Measurements from ENCODE around the gene CCL18. TPM values are rescaled to one million over a fixed set of nuclear protein-coding genes. Genes with fewer than 3 reads are reported as not detected.

Gene CCL18
- total RNA-seq, 1 donor from 2014 or later, result not detected

DNA sequence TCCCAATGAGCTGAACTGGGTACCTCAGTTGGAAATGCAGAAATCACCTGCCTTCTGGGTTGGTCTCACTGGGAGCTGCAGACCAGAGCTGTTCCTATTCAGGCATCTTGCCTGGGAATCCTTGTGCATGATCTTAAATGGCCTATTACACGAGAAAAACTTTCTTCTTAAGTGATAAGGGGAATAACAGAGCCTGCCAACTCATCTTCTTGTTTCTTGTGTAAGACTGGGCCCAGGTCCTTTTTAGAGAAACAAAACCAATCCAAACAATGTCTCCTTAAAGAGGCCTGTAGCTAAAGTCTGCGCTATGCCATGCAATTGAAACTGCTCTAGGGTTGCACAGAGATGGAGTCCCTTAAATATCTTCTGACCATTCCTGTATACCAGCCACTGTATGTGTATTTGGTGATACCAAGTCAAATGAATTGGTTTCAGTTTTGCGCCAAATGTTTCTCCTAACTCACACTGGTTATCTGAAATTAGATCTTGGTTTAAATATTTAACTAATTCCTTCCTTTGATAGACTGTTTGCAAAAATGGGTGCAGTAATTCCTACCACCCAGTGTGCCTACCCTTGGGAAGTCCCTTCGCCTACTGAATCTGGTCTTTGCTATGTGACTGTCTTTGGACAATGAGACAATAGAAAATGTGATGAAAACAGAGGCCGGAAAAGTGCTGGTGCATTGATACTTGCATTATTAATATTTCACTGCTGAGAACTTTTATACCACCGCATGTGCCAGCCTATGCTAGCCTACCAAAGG, 39.8 kb upstream of the CCL18 start:
- Mint-ChIP-seq H3K27ac (no peak overlapping the region), H3K36me3 (ENCODE audit: insufficient read depth) (no peaks in the 10 kb centered on the region), H3K27me3 (no peaks in the 10 kb centered on the region), H3K9me3 (ENCODE audit: low read depth) (peaks cover 6% of the 10 kb centered on the region), H3K4me1 (ENCODE audit: low read depth) (peaks cover 11% of the 10 kb centered on the region), H3K4me3 (ENCODE audit: low read depth) (no peak overlapping the region)
- DNase-seq (ENCODE audit: low spot score, unreplicated experiment), result no peak
- TF ChIP-seq, protein P1, sequence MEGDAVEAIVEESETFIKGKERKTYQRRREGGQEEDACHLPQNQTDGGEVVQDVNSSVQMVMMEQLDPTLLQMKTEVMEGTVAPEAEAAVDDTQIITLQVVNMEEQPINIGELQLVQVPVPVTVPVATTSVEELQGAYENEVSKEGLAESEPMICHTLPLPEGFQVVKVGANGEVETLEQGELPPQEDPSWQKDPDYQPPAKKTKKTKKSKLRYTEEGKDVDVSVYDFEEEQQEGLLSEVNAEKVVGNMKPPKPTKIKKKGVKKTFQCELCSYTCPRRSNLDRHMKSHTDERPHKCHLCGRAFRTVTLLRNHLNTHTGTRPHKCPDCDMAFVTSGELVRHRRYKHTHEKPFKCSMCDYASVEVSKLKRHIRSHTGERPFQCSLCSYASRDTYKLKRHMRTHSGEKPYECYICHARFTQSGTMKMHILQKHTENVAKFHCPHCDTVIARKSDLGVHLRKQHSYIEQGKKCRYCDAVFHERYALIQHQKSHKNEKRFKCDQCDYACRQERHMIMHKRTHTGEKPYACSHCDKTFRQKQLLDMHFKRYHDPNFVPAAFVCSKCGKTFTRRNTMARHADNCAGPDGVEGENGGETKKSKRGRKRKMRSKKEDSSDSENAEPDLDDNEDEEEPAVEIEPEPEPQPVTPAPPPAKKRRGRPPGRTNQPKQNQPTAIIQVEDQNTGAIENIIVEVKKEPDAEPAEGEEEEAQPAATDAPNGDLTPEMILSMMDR (IDR thresholded peaks at IDR 0.05; ENCODE audit: unreplicated experiment), result no peak

DNA sequence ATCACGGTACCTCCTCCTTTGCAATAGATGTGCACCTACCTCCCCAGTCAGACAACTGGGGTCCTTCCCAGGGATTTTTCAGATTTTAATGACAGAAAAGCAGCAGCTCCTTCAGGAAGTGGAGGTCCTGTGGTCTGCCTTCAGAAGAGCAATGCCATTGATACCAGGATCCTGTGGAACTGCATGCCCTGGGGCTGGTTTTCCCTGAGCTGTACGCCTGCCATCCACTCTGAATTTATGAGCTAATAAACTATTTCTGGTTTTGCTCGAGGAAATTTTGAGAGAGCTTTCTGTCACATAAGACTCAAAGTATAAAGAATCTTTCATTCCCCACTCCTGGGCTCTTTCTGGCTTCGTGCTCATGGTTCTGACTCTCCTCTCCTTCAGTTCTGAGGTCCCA, 36.3 kb upstream of the CCL18 start:
- TF ChIP-seq, protein P1 (IDR thresholded peaks at IDR 0.05; ENCODE audit: unreplicated experiment), result no peak
- no peak for DNase-seq (ENCODE audit: low spot score, unreplicated experiment)
- H3K4me3 Mint-ChIP-seq (ENCODE audit: low read depth), result no peak overlapping the region
- H3K27ac Mint-ChIP-seq, result no peak overlapping the region
- H3K9me3 Mint-ChIP-seq (ENCODE audit: low read depth), result no peaks in the 10 kb centered on the region
- H3K36me3 Mint-ChIP-seq (ENCODE audit: insufficient read depth), result no peaks in the 10 kb centered on the region
- H3K4me1 Mint-ChIP-seq (ENCODE audit: low read depth), result peaks cover 21% of the 10 kb centered on the region
- H3K27me3 Mint-ChIP-seq, result no peaks in the 10 kb centered on the region

DNA sequence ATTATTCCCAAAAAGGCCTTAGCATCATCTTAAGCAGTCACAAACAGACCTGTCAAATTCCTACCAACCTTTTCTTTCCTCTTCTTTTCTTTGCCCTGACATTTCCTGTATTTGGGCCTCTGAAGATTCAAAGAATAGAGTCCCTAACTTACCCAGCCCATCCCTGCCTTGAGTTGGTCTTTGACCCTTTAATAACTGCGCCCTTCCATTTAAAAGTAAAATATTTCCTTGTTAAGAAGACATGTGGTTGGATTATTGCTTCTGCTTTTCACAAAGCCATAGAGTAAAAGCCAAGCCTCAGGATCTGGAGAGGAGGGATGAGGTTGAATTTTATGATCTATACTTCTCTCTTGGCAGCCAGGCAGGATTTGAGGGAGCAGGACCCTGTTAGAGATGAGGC, 33.1 kb upstream of the CCL18 start:
- TF ChIP-seq, protein P1 (IDR thresholded peaks at IDR 0.05; ENCODE audit: unreplicated experiment), result no peak
- H3K27me3 Mint-ChIP-seq, result no peaks in the 10 kb centered on the region
- H3K36me3 Mint-ChIP-seq (ENCODE audit: insufficient read depth), result no peaks in the 10 kb centered on the region
- DNase-seq (ENCODE audit: low spot score, unreplicated experiment), result no peak
- H3K9me3 Mint-ChIP-seq (ENCODE audit: low read depth), result no peaks in the 10 kb centered on the region
- H3K4me1 Mint-ChIP-seq (ENCODE audit: low read depth), result peaks cover 29% of the 10 kb centered on the region
- peak overlapping the region; percentile 34 for H3K27ac Mint-ChIP-seq
- no peak overlapping the region for H3K4me3 Mint-ChIP-seq (ENCODE audit: low read depth)

DNA sequence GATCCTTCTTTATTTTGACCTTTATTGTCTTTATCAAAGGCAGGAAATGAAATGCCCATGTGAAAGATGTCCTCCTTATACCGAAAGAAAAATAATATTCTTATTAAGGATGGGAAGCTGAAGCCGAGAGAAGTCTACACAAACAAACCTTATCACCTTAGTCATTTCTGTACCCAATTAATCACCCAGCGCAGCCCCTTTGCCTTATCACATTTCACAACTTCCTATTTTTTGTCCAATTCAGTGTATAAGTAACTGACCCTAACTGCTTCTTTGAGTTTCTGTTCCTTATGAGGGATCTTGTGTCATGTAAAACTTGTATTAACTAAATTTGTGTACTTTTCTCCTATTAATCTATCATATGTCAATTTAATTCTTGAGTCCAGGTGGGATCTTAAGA, 29.9 kb upstream of the CCL18 start:
- DNase-seq (ENCODE audit: low spot score, unreplicated experiment), result no peak
- Mint-ChIP-seq H3K9me3 (ENCODE audit: low read depth) (no peaks in the 10 kb centered on the region), H3K27ac (no peak overlapping the region), H3K4me3 (ENCODE audit: low read depth) (no peak overlapping the region), H3K36me3 (ENCODE audit: insufficient read depth) (no peaks in the 10 kb centered on the region), H3K4me1 (ENCODE audit: low read depth) (peaks cover 29% of the 10 kb centered on the region), H3K27me3 (no peaks in the 10 kb centered on the region)
- TF ChIP-seq, protein P1 (IDR thresholded peaks at IDR 0.05; ENCODE audit: unreplicated experiment), result no peak

DNA sequence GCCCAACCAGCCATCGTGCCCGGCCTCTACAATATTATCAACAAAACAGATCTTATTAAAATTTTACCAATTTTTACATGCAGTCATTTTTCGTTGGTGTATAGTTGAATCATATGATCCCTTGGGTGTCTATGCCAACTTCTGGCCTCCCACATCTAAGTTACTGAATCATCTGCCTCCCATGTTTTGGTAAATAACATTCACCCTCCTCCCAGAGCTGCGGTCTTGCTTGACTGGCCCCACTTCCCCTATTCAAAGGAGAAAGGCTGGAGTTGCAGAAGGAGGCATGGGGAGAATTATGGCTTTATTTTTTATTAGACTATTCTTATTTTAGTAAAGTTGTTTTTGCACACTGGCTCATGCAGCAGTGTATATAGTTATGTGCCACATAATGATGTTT, 27.8 kb upstream of the CCL18 start:
- no peaks in the 10 kb centered on the region for H3K27me3 Mint-ChIP-seq
- no peaks in the 10 kb centered on the region for H3K9me3 Mint-ChIP-seq (ENCODE audit: low read depth)
- H3K4me3 Mint-ChIP-seq (ENCODE audit: low read depth), result no peak overlapping the region
- H3K4me1 Mint-ChIP-seq (ENCODE audit: low read depth), result peaks cover 13% of the 10 kb centered on the region
- H3K27ac Mint-ChIP-seq, result no peak overlapping the region
- no peak for DNase-seq (ENCODE audit: low spot score, unreplicated experiment)
- TF ChIP-seq, protein P1 (IDR thresholded peaks at IDR 0.05; ENCODE audit: unreplicated experiment), result no peak
- H3K36me3 Mint-ChIP-seq (ENCODE audit: insufficient read depth), result no peaks in the 10 kb centered on the region
